AG08396 (cell line): ENCODE results near the gene MMP23B.
"Not testable (repeated sequence)": the region's sequence is repeated elsewhere in the genome, so short reads cannot be mapped to it uniquely, and the experiment has no call there.

Source experiments
- DNase-seq: peaks from one replicate; pipeline ENCODE4 v3.0.0; 2012; ENCODE audit warnings: low spot score, mixed read lengths

MMP23B gene

GRCh38 chr1:1631782-1632420, at the start of gene MMP23B:
Gene MMP23B, plus strand, starts transcription at chr1:1632173. Its CDS starts 46 bp downstream, at chr1:1632219.
- DNase-seq: peak; percentile 66

- DNase-seq: no peak
Observed at GRCh38 chr1:1582585-1583346, 49.2 kb upstream of the MMP23B start.

GRCh38 chr1:1583347-1584010, 48.5 kb upstream of the MMP23B start:
- no peak for DNase-seq

DNA sequence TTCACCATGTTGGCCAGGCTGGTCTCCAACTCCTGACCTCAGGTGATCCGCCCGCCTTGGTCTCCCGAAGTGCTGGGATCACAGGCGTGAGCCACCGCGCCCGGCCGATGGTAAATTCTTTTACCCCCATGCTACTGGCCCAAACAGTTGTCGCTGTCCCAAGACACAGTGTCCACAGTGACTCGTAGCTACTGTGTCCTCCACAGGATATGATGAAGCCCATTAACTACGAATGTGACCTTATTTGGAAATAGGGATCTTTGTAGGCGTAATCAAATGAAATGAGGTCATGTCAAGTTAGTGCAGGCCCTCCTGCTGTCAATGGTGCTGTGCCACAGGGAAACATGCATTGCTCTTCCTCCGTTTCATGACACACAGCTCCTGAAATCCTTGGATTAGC, 40.5 kb upstream of the MMP23B start:
- no peak for DNase-seq

DNA sequence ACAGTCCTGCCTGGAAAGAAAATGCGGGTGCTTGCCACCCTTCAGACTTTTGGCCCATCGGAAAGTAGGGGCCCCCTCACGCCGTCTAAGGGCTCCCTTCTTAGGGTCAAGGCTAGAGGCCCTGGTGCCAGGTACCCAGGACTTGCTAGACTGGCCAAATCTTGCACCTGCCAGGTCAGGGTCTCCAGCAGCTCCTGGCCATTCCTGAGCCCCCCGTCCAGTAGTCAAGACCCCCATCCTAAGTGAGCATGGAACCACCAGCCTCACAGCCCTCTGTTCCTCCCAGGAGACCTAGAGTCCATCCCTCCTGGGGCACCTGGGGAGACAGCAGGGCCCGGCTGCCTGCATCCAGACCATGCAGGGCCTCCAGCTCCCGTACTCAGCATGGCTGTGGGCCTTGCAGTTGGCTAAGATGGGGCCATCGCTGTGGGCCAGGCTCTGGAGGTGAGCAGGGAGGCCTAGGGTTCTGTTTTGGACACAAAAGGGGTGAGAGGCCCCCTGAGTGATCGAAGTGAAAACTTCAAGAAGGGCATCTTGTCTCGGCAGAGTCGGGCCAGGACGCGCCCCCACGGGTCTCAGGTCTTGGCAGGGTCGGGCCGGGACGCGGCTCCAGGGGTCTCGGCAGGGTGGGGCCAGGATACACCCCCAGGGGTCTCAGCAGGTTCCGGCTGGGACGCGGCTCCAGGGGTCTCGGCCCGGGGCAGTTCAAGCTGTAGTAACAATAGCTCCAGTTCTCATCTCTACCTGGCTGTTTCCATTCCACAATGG, 38.0 kb upstream of the MMP23B start:
- no peak for DNase-seq

GRCh38 chr1:1594602-1595260, 37.2 kb upstream of the MMP23B start:
- DNase-seq: no peak

DNA sequence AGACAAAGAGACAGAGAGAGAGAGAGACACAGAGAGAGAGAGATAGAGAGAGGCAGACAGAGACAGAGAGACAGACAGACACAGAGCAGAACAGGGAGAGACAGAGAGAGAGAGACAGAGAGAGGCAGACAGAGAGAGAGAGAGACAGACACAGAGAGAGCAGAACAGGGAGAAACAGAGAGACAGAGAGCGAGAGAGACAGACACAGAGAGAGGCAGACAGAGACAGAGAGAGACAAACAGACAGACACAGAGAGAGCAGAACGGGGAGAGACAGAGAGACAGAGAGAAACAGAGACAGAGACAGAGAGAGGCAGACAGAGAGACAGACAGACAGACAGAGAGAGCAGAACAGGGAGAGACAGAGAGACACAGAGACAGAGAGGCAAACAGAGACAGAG, 36.6 kb upstream of the MMP23B start:
- not testable (repeated sequence) for DNase-seq

GRCh38 chr1:1596493-1597274, 35.3 kb upstream of the MMP23B start:
- no peak for DNase-seq

DNA sequence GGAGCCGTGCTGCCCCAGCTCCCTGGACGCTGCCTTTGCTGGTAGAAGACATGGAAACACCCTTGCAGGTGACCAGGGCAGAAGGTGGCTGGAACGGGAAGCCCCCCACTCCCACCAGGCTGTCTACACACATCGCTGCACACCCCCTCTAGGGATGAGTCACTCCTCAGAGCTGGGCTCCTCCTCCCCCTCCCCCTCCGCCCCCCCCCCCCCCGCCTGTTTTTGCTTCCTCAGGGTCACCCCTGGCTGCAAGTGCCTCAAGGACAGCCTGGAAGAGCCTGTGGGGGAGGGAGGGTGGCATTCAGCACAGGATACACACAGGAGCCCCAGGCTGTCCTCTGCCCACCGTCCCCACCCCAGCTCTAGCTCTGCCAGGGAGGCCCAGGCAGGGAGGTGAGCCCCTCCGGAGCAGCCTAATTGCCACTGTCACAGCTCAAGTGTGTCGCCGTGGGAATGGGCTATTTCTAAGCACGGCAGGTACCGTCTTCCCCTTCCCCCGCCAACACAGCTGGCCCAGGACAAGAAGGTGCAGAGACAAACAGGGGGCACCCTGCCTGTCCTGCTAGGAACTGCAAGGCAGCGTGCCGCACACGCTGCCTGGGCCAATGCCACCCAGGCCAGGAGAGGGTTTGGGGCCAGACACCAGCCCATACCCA, 34.6 kb upstream of the MMP23B start:
- peak; percentile 59 for DNase-seq

GRCh38 chr1:1598051-1598719, 33.8 kb upstream of the MMP23B start:
- DNase-seq: peak; percentile 4

DNA sequence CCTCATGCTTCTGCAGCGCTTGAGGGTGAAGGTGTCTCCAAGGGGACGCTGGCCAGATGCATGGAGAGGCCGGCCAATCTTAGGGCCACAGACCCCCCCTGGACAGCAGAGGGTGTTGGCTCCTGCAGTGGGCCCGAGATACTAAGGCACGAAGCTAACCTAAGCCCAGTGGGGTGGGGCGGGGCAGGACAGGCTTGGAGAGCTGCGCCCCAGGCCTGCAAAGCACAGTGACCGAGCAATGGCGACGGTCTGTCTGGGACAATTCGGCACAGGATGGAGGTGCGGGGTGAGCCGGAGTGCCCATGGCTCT, 33.3 kb upstream of the MMP23B start:
- peak; percentile 12 for DNase-seq

DNA sequence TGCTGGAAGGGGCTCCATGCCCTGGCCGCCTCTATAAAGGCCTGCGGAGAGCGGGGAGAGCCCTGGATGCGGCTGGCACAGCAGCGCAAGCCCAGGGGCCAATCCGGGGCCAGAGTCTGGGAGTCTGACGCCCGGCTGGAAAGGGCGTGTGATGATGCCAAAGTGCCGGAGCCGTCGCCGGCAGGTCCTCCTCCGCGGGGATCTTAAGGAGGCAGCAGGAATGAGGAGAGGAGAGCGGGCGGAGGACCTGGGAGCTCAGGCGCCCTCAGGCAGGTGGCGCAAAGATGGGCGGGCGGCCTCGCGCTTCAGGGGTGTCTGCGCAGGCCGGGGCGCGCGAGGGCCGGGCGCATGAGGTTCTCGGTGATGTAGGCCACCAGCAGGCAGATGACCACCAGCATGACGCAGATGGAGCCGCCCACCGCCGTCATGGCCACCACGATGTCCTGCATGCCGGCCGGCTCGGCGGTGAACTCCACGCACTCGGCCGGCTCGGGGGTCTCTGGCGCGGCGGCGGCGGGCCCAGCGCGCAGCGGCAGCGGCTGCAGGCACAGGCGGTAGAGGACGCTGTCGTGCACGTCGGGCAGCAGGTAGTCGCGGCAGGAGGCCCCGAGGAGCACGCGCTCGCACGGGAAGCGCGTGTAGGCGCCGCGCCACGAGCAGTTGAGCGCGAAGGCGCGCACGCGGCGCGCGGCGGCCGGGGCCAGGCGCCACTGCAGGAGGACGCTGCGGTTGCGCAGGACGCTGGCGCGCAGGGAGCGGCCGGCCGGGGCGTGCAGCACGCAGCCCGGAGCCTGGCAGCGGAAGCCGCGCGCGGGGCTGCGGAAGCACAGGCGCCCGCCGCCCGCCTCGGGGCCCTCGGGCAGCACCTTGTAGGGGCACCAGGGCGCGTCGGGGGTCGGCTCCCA, 32.7 kb upstream of the MMP23B start:
- peak; percentile 83 for DNase-seq

GRCh38 chr1:1599935-1600860, 31.8 kb upstream of the MMP23B start, which contains the start of gene FNDC10:
Gene FNDC10, minus strand, starts transcription at chr1:1600135. Its CDS starts 120 bp downstream, at chr1:1600015.
- DNase-seq: no peak

GRCh38 chr1:1600861-1601563, 31.0 kb upstream of the MMP23B start:
- no peak for DNase-seq

GRCh38 chr1:1601564-1602303, 30.2 kb upstream of the MMP23B start:
- no peak for DNase-seq

- no peak for DNase-seq
Observed at GRCh38 chr1:1602304-1602967, 29.5 kb upstream of the MMP23B start.
